ENCODE measurements around the gene PDE6G. TPM values are rescaled to one million over a fixed set of nuclear protein-coding genes. Genes with fewer than 3 reads are reported as not detected.

PDE6G gene
- total RNA-seq, 4 donors from 2014 or later = 0.62 TPM; not detected in 3

GRCh38 chr17:81691196-81691595 is 34.9 kb upstream of the PDE6G start:
- no peaks in the 10 kb centered on the region for H3K27me3 ChIP-seq
- TF ChIP-seq POLR2A (IDR thresholded peaks at IDR 0.05) = no peak
- no peak for TF ChIP-seq CTCF (IDR thresholded peaks at IDR 0.05)
- no peak for TF ChIP-seq EP300 (IDR thresholded peaks at IDR 0.05)
- TF ChIP-seq POLR2AphosphoS5 (IDR thresholded peaks at IDR 0.05) = no peak
- H3K36me3 ChIP-seq = peaks cover 0 to 100% of the 10 kb centered on the region in 2 donors
- no peak overlapping the region for H3K27ac ChIP-seq
- ATAC-seq = no peak
- H3K9me3 ChIP-seq = no peaks in the 10 kb centered on the region
- H3K4me1 ChIP-seq = peaks cover 0 to 12% (median 0%) of the 10 kb centered on the region in 3 donors
- H3K4me3 ChIP-seq = no peak overlapping the region
- WGBS, 2 donors (ENCODE audit: low coverage in 1 of 2) = 92% methylated on average over 3 of the region's 18 CpGs; no CpG with 5 or more reads in 1 of the 2 donors

- Histone ChIP-seq H3K9me3 (no peaks in the 10 kb centered on the region), H3K4me3 (no peak overlapping the region), H3K36me3 (peaks cover 0 to 99% of the 10 kb centered on the region in 2 donors), H3K27ac (no peak overlapping the region), H3K27me3 (no peaks in the 10 kb centered on the region), H3K4me1 (peaks cover 0 to 19% (median 1%) of the 10 kb centered on the region in 3 donors)
- ATAC-seq = no peak
- WGBS, 2 donors (ENCODE audit: low coverage in 1 of 2) = 60% methylated on average over 2 of the region's 17 CpGs; no CpG with 5 or more reads in 1 of the 2 donors
- TF ChIP-seq POLR2A (IDR thresholded peaks at IDR 0.05) = no peak
- no peak for TF ChIP-seq CTCF (IDR thresholded peaks at IDR 0.05)
- no peak for TF ChIP-seq POLR2AphosphoS5 (IDR thresholded peaks at IDR 0.05)
- TF ChIP-seq EP300 (IDR thresholded peaks at IDR 0.05) = no peak
Measured at GRCh38 chr17:81690549-81690948, 34.2 kb upstream of the PDE6G start.

DNA sequence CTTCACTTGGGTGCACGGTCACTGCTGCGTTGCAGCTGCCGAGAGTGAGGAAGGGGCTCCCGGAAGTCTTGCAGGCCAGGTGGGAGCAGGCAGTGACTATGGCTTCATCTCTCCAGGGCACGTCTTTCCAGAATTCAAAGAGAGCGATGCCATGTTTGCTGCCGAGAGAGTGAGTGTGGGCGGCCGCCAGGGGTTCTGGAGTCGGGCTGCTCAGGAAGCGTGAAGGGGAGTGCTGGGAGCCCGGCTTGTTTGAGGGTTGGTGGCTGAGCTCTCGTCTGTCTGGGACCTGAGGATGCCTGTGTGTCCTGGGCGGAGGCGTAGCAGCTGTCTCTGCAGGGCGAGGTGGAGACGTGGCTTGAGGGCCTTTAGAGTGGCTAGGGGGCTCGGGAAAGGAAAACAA is 33.7 kb upstream of the PDE6G start:
- Histone ChIP-seq H3K36me3 (peaks cover 0 to 94% of the 10 kb centered on the region in 2 donors), H3K4me3 (no peak overlapping the region), H3K4me1 (peaks cover 0 to 24% (median 6%) of the 10 kb centered on the region in 3 donors)

DNA sequence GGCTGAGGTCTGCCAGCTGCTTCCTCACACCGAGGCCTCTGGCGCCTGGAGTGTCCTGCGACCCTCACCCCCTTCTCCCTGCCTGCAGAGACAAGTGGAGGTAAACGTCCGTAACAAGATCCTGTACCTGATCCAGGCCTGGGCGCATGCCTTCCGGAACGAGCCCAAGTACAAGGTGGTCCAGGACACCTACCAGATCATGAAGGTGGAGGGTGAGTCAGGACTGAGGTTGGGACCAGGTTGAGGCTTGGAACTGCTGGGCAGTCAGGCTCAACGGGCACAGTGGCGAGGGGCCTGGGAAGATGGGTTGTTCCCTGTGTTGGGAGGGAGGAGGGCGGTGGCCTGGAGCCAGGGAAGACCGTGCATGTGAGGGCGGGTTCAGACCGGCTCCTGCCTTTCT is 32.3 kb upstream of the PDE6G start:
- peaks cover 0 to 80% of the 10 kb centered on the region in 2 donors for H3K36me3 ChIP-seq
- TF ChIP-seq EP300 (IDR thresholded peaks at IDR 0.05) = no peak
- TF ChIP-seq POLR2AphosphoS5 (IDR thresholded peaks at IDR 0.05) = no peak
- TF ChIP-seq CTCF (IDR thresholded peaks at IDR 0.05) = no peak
- TF ChIP-seq POLR2A (IDR thresholded peaks at IDR 0.05) = no peak
- H3K4me3 ChIP-seq = no peak overlapping the region
- H3K4me1 ChIP-seq = peaks cover 0 to 33% (median 12%) of the 10 kb centered on the region in 3 donors
- no peak overlapping the region for H3K27ac ChIP-seq
- H3K9me3 ChIP-seq = no peaks in the 10 kb centered on the region
- H3K27me3 ChIP-seq = no peaks in the 10 kb centered on the region
- ATAC-seq = no peak
- WGBS, 2 donors (ENCODE audit: low coverage in 1 of 2) = 60 to 75% methylated on average over 1 to 2 of the region's 14 CpGs

More for the DNA sequence above, 33.7 kb upstream of the PDE6G start:
- TF ChIP-seq POLR2A (IDR thresholded peaks at IDR 0.05) (no peak), EP300 (IDR thresholded peaks at IDR 0.05) (no peak), CTCF (IDR thresholded peaks at IDR 0.05) (no peak), POLR2AphosphoS5 (IDR thresholded peaks at IDR 0.05) (no peak)
- WGBS, 2 donors (ENCODE audit: low coverage in 1 of 2) = 78 to 100% methylated on average over 1 to 4 of the region's 18 CpGs
- Histone ChIP-seq H3K27me3 (no peaks in the 10 kb centered on the region), H3K9me3 (no peaks in the 10 kb centered on the region), H3K27ac (no peak overlapping the region)
- no peak for ATAC-seq

- Histone ChIP-seq H3K4me1 (peaks cover 0 to 36% (median 12%) of the 10 kb centered on the region in 3 donors), H3K9me3 (no peaks in the 10 kb centered on the region), H3K27me3 (no peaks in the 10 kb centered on the region), H3K4me3 (no peak overlapping the region), H3K27ac (no peak overlapping the region), H3K36me3 (peaks cover 0 to 73% of the 10 kb centered on the region in 2 donors)
- 97% methylated on average over 7 of the region's 41 CpGs; no CpG with 5 or more reads in 1 of the 2 donors for WGBS, 2 donors (ENCODE audit: low coverage in 1 of 2)
- no peak for TF ChIP-seq EP300 (IDR thresholded peaks at IDR 0.05)
- TF ChIP-seq CTCF (IDR thresholded peaks at IDR 0.05) = no peak
- TF ChIP-seq POLR2A (IDR thresholded peaks at IDR 0.05) = no peak
- no peak for ATAC-seq
Measured at GRCh38 chr17:81687770-81688541, 31.6 kb upstream of the PDE6G start.
